AG04449 (cell line): ENCODE results near the gene AFAP1.

Experiments
- CTCF ChIA-PET: fragments of 350-600 bp; formaldehyde crosslinking; extraction: SDS; loops from one replicate; lab custom pipeline; 2021; ENCODE audit warnings: antibody characterized with exemption; lab: Yijun Ruan, JAX
- POLR2A ChIA-PET: fragments of 400-600, 350-600 bp; formaldehyde crosslinking; extraction: SDS; loops from one replicate; lab custom pipeline; 2020; ENCODE audit warnings: antibody characterized with exemption, inconsistent platforms; lab: Yijun Ruan, JAX
- DNase-seq: peaks from one replicate; pipeline ENCODE4 v3.0.0-alpha.2; 2010; ENCODE audit warnings: low read depth, low spot score
- H3K4me3 ChIP-seq: 2 replicates; pipeline ENCODE4 v1.5.1; 2011; ENCODE audit warnings: low read depth, mild to moderate bottlenecking, control low read depth, low read length
- CTCF ChIP-seq: IDR thresholded peaks from one replicate; pipeline ENCODE4 v1.5.1; 2011; ENCODE audit warnings: mild to moderate bottlenecking, moderate library complexity, low read length, control low read depth, inconsistent platforms; ENCODE audit not compliant: insufficient read depth; ENCODE audit errors: missing control alignments

AFAP1 gene

GRCh38 chr4:7726665-7727413 lies 212.8 kb downstream of the AFAP1 start:
- no peak overlapping the region for H3K4me3 ChIP-seq
- TF ChIP-seq CTCF, result no peak
- ChIA-PET POLR2A (no interaction called here), CTCF (interaction anchor here (0.7 kb wide), 1 partner anchor 36 kb away, joined by 3 read pairs; no protein-coding TSS in a partner anchor)
- no peak for DNase-seq

GRCh38 chr4:7725951-7726350 lies 213.7 kb downstream of the AFAP1 start:
- DNase-seq, result no peak
- CTCF ChIA-PET, result no interaction called here
- POLR2A ChIA-PET, result no interaction called here
- TF ChIP-seq CTCF, result no peak
- H3K4me3 ChIP-seq, result no peak overlapping the region

GRCh38 chr4:7723625-7724024 lies 216.0 kb downstream of the AFAP1 start:
- no peak for DNase-seq
- POLR2A ChIA-PET, result no interaction called here
- H3K4me3 ChIP-seq, result no peak overlapping the region
- no peak for TF ChIP-seq CTCF
- CTCF ChIA-PET, result interaction anchor here (1.5 kb wide), 1 partner anchor 220 kb away, joined by 3 read pairs; no protein-coding TSS in a partner anchor

GRCh38 chr4:7722766-7723387 lies 216.8 kb downstream of the AFAP1 start:
- H3K4me3 ChIP-seq, result no peak overlapping the region
- DNase-seq, result no peak
- TF ChIP-seq CTCF, result no peak
- POLR2A ChIA-PET, result no interaction called here
- CTCF ChIA-PET, result interaction anchor here (1.1 to 4.3 kb wide), 8 partner anchors 8 to 531 kb away, joined by 3 to 41 read pairs (median 4); partner anchors contain the start of gene SORCS2

- POLR2A ChIA-PET, result no interaction called here
- CTCF ChIA-PET, result interaction anchor here (1.1 to 4.3 kb wide), 7 partner anchors 8 to 530 kb away, joined by 3 to 41 read pairs (median 5); partner anchors contain the start of gene SORCS2
- no peak overlapping the region for H3K4me3 ChIP-seq
- no peak for DNase-seq
- TF ChIP-seq CTCF, result peak; percentile 43
Measured at GRCh38 chr4:7721984-7722551, 217.6 kb downstream of the AFAP1 start.
